Activated T-helper 2 cell treated with anti-CD3 and anti-CD28 coated beads, Interferon-gamma antibody, Interleukin-2, Interleukin-4, amounts not matched to agents 10 μg/mL and 5 μg/mL and 100 μg/mL, durations not matched to agents 14 hours and 24 hours and 36 hours (primary cell): ENCODE data around the gene CSH1. TPM values are rescaled to one million over a fixed set of nuclear protein-coding genes. Genes with fewer than 3 reads are reported as not detected.
"Not testable (repeated sequence)": the region's sequence is repeated elsewhere in the genome, so short reads cannot be mapped to it uniquely, and the experiment has no call there.

Experiments used
- DNase-seq: peaks from one replicate; pipeline ENCODE4 v3.0.0; 2021; ENCODE audit warnings: low spot score
- H3K27ac Mint-ChIP-seq: one replicate; pipeline ENCODE4 v1.8.0; 2021; ENCODE audit warnings: mixed read lengths
- H3K27me3 Mint-ChIP-seq: one replicate; pipeline ENCODE4 v1.8.0; 2021; ENCODE audit warnings: low read depth, mixed read lengths
- H3K36me3 Mint-ChIP-seq: one replicate; pipeline ENCODE4 v1.8.0; 2021; ENCODE audit warnings: low read depth, mixed read lengths
- H3K4me1 Mint-ChIP-seq: one replicate; pipeline ENCODE4 v1.8.0; 2021; ENCODE audit warnings: low read depth, mixed read lengths
- H3K4me3 Mint-ChIP-seq: one replicate; pipeline ENCODE4 v1.8.0; 2021; ENCODE audit warnings: low read depth, mild to moderate bottlenecking, moderate library complexity, mixed read lengths
- H3K9me3 Mint-ChIP-seq: one replicate; pipeline ENCODE4 v1.8.0; 2021; ENCODE audit warnings: mixed read lengths
- intact Hi-C: fragments of 100-400 bp; cut with micrococcal nuclease; formaldehyde crosslinking; loops from one replicate; pipeline ENCODE4 v1.15.1; 2023
- total RNA-seq: library from RNA; stranded (reverse); gene quantifications from 2 replicates; pipeline ENCODE4 v1.2.3, GENCODE V29; 2022

The CSH1 gene
- total RNA-seq, 1 donor from 2014 or later, result not detected

DNA sequence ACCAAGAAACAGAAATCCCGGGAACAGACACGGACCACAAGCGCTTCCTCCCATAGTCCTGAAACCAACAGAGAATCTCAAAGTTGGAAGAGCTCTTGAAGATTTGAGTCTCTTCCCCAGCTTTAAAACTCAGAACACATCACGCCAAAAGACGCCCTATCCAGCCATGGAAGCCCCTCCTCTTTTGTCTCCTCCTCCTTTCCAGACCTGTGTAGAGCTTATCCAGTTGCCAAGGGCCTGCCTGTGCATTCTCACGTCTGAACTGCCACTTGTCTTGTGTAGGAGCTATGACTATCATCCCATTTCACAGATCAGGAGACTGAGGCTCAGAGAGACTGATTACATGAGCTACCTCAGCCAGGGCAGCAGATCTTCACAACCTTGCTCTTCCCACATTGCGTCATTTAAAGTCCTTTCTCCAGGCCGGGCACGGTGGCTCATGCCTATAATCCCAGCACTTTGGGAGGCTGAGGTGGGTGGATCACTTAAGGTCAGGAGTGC lies 13.7 kb downstream of the CSH1 start:
- intact Hi-C loops, H3K4me3 Mint-ChIP-seq, H3K36me3 Mint-ChIP-seq, H3K27ac Mint-ChIP-seq, DNase-seq, H3K9me3 Mint-ChIP-seq, H3K4me1 Mint-ChIP-seq: not testable (repeated sequence)
- H3K27me3 Mint-ChIP-seq, result peaks cover 14% of the 10 kb centered on the region

DNA sequence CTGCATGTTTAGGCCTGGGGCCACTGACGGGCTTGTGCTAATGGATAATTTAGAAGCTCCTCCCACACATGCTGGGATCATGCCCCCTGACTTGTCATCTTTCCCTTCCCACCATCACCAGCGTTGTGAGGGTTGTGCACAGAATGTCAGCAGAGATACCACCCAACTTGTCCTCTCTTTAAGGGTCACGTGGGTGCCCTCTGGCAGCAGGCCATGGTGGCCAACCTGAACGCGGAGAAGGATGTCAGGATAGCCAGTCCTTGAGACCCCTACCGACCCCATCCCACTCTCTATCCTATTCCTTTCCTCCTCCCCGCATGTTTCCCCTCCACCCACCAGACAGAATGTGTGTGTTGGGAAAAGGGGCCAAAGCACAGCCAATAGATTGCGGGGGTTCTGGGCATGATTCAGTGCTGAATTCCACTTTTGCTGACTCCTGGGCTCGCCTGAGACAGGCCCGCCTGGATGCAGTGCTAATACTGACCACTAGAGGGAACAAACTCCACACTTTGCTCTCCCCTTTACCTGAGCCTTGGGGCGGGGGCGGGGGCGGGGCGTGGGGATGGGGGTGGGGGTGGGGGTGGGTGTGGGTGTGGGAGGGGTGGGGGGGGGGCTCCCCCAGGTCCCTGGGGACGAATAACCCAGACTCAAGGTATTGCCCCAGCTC lies 14.3 kb downstream of the CSH1 start, which contains the start of gene GH2:
GH2 (minus strand) TSS at position 10 of the 667 bp plus-strand sequence. CDS start 143 bp downstream, outside the sequence.
- no peak within 1 kb of the TSS for H3K27ac Mint-ChIP-seq
- peaks cover 9% of the 10 kb centered on the region for H3K27me3 Mint-ChIP-seq
- no peaks in the 10 kb centered on the region for H3K9me3 Mint-ChIP-seq
- peak; percentile 48 for DNase-seq
- intact Hi-C loops, result no loop called here
- H3K4me3 Mint-ChIP-seq, result no peak within 1 kb of the TSS
- no peaks in the 10 kb centered on the region for H3K36me3 Mint-ChIP-seq
- H3K4me1 Mint-ChIP-seq, result no peaks in the 10 kb centered on the region

DNA sequence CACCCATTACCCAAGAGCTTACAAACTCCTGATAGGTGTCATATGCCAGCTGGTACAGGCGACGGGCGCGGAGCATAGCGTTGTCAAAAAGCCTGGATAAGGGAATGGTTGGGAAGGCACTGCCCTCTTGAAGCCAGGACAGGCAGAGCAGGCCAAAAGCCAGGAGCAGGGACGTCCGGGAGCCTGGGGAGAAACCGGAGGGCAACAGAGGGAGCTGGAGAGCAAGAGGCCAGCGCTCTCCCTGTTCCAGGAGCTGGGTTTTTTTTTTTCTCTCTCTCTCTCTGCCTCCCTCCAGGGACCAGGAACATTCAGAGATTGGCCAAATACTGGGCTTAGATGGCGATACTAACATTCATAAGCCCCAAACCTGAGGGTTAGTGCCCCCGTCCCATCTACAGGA lies 15.0 kb downstream of the CSH1 start:
- H3K4me3 Mint-ChIP-seq, intact Hi-C loops, H3K9me3 Mint-ChIP-seq, DNase-seq, H3K27me3 Mint-ChIP-seq, H3K4me1 Mint-ChIP-seq, H3K27ac Mint-ChIP-seq, H3K36me3 Mint-ChIP-seq: not testable (repeated sequence)

DNA sequence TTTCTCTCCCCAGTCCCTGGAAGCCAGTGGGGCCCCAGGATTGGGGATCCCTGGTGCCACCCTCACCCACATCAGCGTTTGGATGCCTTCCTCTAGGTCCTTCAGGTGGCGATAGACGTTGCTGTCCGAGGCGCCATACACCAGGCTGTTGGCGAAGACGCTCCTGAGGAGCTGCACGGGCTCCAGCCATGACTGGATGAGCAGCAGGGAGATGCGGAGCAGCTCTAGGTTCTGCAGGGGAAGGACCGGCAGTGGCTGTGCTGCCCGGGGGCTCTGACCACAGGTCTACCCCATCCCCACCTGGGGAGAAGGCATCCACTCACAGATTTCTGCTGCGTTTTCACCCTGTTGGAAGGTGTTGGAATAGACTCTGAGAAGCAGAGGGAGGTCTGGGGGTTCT lies 15.7 kb downstream of the CSH1 start:
- no peak for DNase-seq
- Mint-ChIP-seq H3K36me3 (no peaks in the 10 kb centered on the region), H3K4me3 (no peak overlapping the region), H3K9me3 (no peaks in the 10 kb centered on the region), H3K27me3 (peaks cover 6% of the 10 kb centered on the region), H3K4me1 (no peaks in the 10 kb centered on the region), H3K27ac (no peak overlapping the region)
- intact Hi-C loops, result no loop called here

DNA sequence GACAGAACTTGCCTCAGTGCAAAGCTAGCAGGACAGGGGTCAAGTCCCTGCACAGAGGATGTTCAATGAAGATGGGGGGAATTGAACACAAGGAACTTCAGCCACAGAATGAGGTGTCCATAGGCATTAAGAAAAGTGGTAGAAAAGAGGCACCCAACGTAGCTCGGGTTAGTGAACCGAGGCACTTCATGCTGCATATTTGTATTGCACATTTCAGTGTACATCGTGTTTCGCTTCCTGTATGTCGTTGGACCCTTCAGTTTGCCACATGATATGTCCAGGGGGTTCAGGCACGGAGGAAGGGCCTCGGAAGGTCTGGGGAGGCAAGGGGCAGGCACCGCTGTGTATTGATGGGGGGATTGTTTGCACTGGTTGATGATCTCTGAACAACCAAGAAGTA lies 18.0 kb downstream of the CSH1 start:
- H3K27me3 Mint-ChIP-seq, H3K4me3 Mint-ChIP-seq, H3K9me3 Mint-ChIP-seq, intact Hi-C loops, DNase-seq, H3K36me3 Mint-ChIP-seq, H3K4me1 Mint-ChIP-seq, H3K27ac Mint-ChIP-seq: not testable (repeated sequence)

DNA sequence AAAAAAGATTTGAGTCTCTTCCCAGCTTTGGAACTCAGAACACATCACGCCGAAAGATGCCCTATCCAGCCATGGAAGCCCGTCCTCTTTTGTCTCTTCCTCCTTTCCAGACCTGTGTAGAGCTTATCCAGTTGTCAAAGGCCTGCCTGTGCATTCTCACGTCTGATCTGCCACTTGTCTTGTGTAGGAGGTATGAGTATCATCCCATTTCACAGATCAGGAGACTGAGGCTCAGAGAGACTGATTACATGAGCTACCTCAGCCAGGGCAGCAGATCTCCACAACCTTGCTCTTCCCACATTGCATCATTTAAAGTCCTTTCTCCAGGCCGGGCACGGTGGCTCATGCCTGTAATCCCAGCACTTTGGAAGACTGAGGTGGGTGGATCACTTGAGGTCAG lies 21.7 kb downstream of the CSH1 start:
- H3K4me1 Mint-ChIP-seq, intact Hi-C loops, H3K27me3 Mint-ChIP-seq, H3K36me3 Mint-ChIP-seq, H3K4me3 Mint-ChIP-seq, H3K9me3 Mint-ChIP-seq, DNase-seq, H3K27ac Mint-ChIP-seq: not testable (repeated sequence)

DNA sequence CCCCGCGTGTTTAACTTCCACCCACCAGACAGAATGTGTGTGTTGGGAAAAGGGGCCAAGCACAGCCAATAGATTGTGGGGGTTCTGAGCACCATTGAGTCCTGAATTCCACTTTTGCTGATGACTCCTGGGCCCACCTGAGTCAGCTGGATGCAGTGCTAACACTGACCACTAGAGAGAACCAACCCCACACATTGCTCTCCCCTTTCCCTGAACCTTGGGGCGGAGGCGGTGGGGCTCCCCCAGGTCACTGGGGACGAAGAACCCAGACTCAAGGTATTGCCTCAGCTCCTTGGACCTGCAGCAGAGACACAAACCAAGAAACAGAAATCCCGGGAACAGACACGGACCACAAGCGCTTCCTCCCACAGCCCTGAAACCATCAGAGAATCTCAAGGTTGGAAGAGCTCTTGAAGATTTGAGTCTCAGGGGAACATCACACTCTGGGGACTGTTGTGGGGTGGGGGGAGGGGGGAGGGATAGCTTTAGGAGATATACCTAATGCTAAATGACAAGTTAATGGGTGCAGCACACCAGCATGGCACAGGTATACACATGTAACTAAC lies 22.2 kb downstream of the CSH1 start:
- H3K27me3 Mint-ChIP-seq, H3K9me3 Mint-ChIP-seq, intact Hi-C loops, H3K27ac Mint-ChIP-seq, H3K4me3 Mint-ChIP-seq, DNase-seq, H3K36me3 Mint-ChIP-seq, H3K4me1 Mint-ChIP-seq: not testable (repeated sequence)

DNA sequence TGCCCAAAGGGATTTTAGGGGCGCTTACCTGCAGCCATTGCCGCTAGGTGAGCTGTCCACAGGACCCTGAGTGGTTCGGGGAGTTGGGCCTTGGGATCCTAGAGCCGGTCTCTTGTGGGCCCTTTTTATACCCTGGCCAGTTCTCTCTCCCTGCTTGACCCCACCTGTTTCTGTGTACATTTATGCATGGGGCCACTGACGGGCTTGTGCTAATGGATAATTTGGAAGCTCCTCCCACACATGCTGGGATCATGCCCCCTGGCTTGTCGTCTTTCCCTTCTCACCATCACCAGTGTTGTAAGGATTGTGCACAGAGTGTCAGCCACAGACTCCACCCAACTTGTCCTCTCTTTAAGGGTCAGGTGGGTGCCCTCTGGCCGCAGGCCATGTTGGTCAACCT lies 22.8 kb downstream of the CSH1 start, which contains the start of gene CSH2:
CSH2 (minus strand) TSS at position 101 of the 400 bp plus-strand sequence; CDS start at position 38, 63 bp downstream.
- H3K4me3 Mint-ChIP-seq, H3K9me3 Mint-ChIP-seq, intact Hi-C loops, DNase-seq, H3K4me1 Mint-ChIP-seq, H3K27me3 Mint-ChIP-seq, H3K36me3 Mint-ChIP-seq, H3K27ac Mint-ChIP-seq: not testable (repeated sequence)

DNA sequence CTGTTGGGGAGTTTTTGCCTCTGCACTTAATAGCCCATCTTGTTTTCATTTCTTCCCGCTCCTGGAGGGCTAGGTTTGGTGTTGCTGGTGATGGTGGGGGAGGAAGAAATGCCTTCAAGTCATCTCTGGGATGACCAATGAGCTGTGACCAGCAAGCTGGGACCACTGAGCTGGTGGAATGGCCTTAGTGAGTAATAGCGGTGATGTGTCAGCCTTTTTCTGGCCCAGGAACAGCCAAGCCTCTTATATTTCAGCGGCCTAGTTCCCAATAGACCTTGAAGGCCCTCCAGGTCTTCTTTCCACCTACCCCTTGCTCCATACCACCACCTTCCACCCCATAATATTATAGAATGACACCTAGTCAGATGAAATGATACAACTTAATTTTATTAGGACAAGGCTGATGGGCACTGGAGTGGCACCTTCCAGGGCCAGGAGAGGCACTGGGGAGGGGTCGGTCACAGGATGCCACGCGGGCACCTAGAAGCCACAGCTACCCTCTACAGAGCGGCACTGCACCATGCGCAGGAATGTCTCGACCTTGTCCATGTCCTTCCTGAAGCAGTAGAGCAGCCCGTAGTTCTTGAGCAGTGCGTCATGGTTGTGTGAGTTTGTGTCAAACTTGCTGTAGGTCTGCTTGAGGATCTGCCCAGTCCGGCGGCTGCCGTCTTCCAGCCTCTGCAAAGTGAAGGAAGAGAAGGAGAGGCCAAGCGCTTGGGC lies 24.6 kb downstream of the CSH1 start:
- intact Hi-C loops, H3K36me3 Mint-ChIP-seq, H3K4me1 Mint-ChIP-seq, H3K9me3 Mint-ChIP-seq, H3K27ac Mint-ChIP-seq, H3K27me3 Mint-ChIP-seq, H3K4me3 Mint-ChIP-seq, DNase-seq: not testable (repeated sequence)

DNA sequence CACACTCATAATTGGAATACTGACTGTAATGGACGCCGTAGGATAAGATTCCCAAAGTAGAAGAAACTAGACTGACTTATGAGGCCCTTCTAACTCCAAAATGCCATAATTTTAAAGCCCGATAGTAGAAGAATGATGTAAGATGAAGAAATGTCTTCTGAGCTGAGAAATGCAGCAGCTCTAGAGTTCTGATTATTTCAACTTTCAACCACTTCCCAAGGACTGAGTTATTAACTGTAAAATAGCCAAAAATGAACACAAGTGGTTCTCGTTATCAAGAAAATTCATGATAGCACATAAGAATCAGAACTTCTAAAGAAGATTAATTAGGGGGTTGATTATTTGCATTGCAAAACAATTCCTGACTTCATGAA lies 26.1 kb downstream of the CSH1 start:
- H3K9me3 Mint-ChIP-seq, intact Hi-C loops, H3K36me3 Mint-ChIP-seq, H3K4me3 Mint-ChIP-seq, H3K4me1 Mint-ChIP-seq, H3K27me3 Mint-ChIP-seq, H3K27ac Mint-ChIP-seq, DNase-seq: not testable (repeated sequence)

DNA sequence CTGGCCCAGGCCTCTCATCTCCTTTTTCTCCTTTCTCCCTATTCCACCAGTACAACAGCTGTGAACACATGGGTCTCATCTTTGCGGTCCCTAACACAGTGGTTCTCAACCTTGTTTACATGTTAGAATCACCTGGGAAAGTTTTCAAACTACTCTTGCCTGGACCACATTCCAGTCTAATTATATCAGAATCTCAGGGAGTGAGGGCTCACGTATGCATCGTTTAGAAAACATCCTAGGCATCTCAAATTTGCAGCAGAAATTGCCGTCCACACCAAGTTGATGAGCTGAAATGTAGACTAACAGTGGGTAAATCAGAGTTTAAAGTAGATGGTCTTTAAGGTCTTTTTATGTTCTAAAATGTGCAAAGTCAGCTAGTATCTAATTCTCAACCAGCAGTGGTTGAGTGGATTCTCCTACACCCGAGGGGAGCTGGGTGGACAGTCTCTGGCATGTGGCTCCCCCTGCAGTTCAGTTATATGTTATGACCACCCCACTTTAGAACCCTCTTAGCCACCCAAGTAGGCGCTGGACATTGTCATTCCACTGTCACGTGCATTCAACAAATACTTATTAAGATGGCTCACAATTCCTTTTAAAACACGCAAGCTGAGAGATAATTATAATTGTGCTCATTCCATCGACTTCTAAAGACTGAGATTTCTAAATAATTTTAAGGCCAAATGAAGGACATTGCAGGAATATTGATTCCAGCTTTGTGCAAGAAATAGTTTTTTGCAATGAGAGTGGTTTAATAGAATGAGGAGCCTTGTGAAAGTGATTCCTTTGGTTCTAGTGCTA lies 26.7 kb downstream of the CSH1 start:
- H3K27ac Mint-ChIP-seq, H3K4me1 Mint-ChIP-seq, H3K9me3 Mint-ChIP-seq, H3K36me3 Mint-ChIP-seq, H3K27me3 Mint-ChIP-seq, H3K4me3 Mint-ChIP-seq, intact Hi-C loops, DNase-seq: not testable (repeated sequence)

DNA sequence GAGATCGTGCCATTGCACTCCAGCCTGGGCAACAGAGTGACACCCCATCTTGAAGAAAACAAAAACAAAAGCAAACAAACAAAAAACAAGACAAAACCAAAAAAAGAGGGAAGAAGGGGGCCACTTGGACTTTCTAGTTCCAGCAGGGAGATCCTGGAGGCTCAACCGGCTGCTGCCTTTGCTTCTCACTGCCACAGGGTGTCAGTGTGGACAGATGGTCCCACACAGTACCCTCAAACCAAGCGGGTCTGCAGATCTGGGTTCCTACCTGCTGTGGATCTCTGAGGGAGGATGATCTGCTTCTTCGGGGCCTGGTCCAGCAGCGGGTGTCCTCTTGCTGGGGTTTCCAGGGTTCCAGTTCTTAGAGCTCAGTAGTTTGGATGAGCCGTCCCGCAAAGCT lies 29.7 kb downstream of the CSH1 start:
- H3K27ac Mint-ChIP-seq, H3K4me1 Mint-ChIP-seq, H3K4me3 Mint-ChIP-seq, DNase-seq, H3K36me3 Mint-ChIP-seq, H3K9me3 Mint-ChIP-seq, H3K27me3 Mint-ChIP-seq, intact Hi-C loops: not testable (repeated sequence)
